Trophoblast cell (in vitro differentiated cells and primary cell): ENCODE measurements around the gene PREX1.

Experiments used
- DNase-seq, 2 donors: peaks; one replicate each; pipeline ENCODE4 v3.0.0-alpha.2; 2016
- H2AFZ ChIP-seq: 2 replicates; pipeline ENCODE4 v1.6.1; 2013; ENCODE audit warnings: low read length, moderate library complexity, mild to moderate bottlenecking; ENCODE audit not compliant: insufficient read depth, poor library complexity
- H2AK5ac ChIP-seq: 2 replicates; pipeline ENCODE4 v1.6.1; 2013; ENCODE audit warnings: mild to moderate bottlenecking, low read length
- H2BK120ac ChIP-seq: 2 replicates; pipeline ENCODE4 v1.6.1; 2013; ENCODE audit warnings: low read length, mild to moderate bottlenecking, moderate library complexity; ENCODE audit not compliant: insufficient read depth, poor library complexity
- H2BK12ac ChIP-seq: 2 replicates; pipeline ENCODE4 v1.6.1; 2013; ENCODE audit warnings: mild to moderate bottlenecking, low read length, moderate library complexity
- H2BK5ac ChIP-seq: 2 replicates; pipeline ENCODE4 v1.6.1; 2013; ENCODE audit warnings: low read length, low read depth, moderate library complexity, mild to moderate bottlenecking; ENCODE audit not compliant: poor library complexity
- H3K14ac ChIP-seq: 2 replicates; pipeline ENCODE4 v1.6.1; 2013; ENCODE audit warnings: mild to moderate bottlenecking, low read length
- H3K18ac ChIP-seq: 2 replicates; pipeline ENCODE4 v1.6.1; 2013; ENCODE audit warnings: mild to moderate bottlenecking, low read length
- H3K23ac ChIP-seq: 2 replicates; pipeline ENCODE4 v1.6.1; 2013; ENCODE audit warnings: low read length
- H3K27ac ChIP-seq: 2 replicates; pipeline ENCODE4 v1.5.1; 2013; ENCODE audit warnings: low read depth, mild to moderate bottlenecking, inconsistent platforms, low read length, moderate library complexity
- H3K27me3 ChIP-seq: 2 replicates; pipeline ENCODE4 v1.6.1; 2013; ENCODE audit warnings: inconsistent platforms, mild to moderate bottlenecking, low read length, moderate library complexity; ENCODE audit not compliant: insufficient read depth
- H3K36me3 ChIP-seq, 2 experiments: 1 replicate in 1 of 2; 2 replicates in 1 of 2; pipeline ENCODE4 v1.6.1; 2013; ENCODE audit warnings: low read length in 2 of 2, mild to moderate bottlenecking in 2 of 2, moderate library complexity in 1 of 2; ENCODE audit not compliant: insufficient read depth in 2 of 2, control insufficient read depth in 1 of 2
- H3K4ac ChIP-seq: 2 replicates; pipeline ENCODE4 v1.6.1; 2013; ENCODE audit warnings: low read depth, mild to moderate bottlenecking, low read length, moderate library complexity
- H3K4me1 ChIP-seq, 2 experiments: 1 replicate in 1 of 2; 2 replicates in 1 of 2; pipeline ENCODE4 v1.6.1; 2013; ENCODE audit warnings: low read length in 2 of 2, mild to moderate bottlenecking in 2 of 2, moderate library complexity in 1 of 2; ENCODE audit not compliant: insufficient read depth in 2 of 2, control insufficient read depth in 1 of 2
- H3K4me2 ChIP-seq: 2 replicates; pipeline ENCODE4 v1.6.1; 2013; ENCODE audit warnings: inconsistent platforms, mild to moderate bottlenecking, low read length, moderate library complexity
- H3K4me3 ChIP-seq: 2 replicates; pipeline ENCODE4 v1.5.1; 2013; ENCODE audit warnings: mild to moderate bottlenecking, low read depth, low read length, inconsistent platforms
- H3K79me1 ChIP-seq: one replicate; pipeline ENCODE4 v1.6.1; 2013; ENCODE audit warnings: low read length
- H3K79me2 ChIP-seq: 2 replicates; pipeline ENCODE4 v1.6.1; 2013; ENCODE audit warnings: low read length, mild to moderate bottlenecking; ENCODE audit not compliant: control insufficient read depth, insufficient read depth, poor library complexity
- H3K9ac ChIP-seq: 2 replicates; pipeline ENCODE4 v1.6.1; 2013; ENCODE audit warnings: mild to moderate bottlenecking, low read length
- H3K9me3 ChIP-seq: 2 replicates; pipeline ENCODE4 v1.6.1; 2013; ENCODE audit warnings: low read depth, mild to moderate bottlenecking, control low read depth, inconsistent platforms, low read length; ENCODE audit not compliant: insufficient read depth
- H4K12ac ChIP-seq: 2 replicates; pipeline ENCODE4 v1.6.1; 2013; ENCODE audit warnings: low read depth, mild to moderate bottlenecking, low read length, moderate library complexity
- H4K8ac ChIP-seq: 2 replicates; pipeline ENCODE4 v1.6.1; 2013; ENCODE audit warnings: low read depth, mild to moderate bottlenecking, low read length, moderate library complexity
- H4K91ac ChIP-seq: one replicate; pipeline ENCODE4 v1.6.1; 2013; ENCODE audit warnings: low read depth, mild to moderate bottlenecking, low read length, moderate library complexity
- WGBS: extraction: QIAGEN DNeasy Blood & Tissue Kit; methylation state at CpG from one replicate; pipeline ENCODE4 v1.1.7; 2013; ENCODE audit warnings: missing lambda C conversion rate; ENCODE audit not compliant: insufficient read length, insufficient coverage; ENCODE audit errors: extremely low coverage; 5-methylcytosine and 5-hydroxymethylcytosine counted together

Gene PREX1

GRCh38 chr20:48862279-48862678 is 34.5 kb upstream of the PREX1 start:
- H2BK12ac ChIP-seq = no peak overlapping the region
- no peak overlapping the region for H4K12ac ChIP-seq
- no peak overlapping the region for H4K91ac ChIP-seq
- H3K27me3 ChIP-seq = no peaks in the 10 kb centered on the region
- DNase-seq = no peak
- no peak overlapping the region for H2AFZ ChIP-seq
- no peaks in the 10 kb centered on the region for H3K4me1 ChIP-seq
- H3K14ac ChIP-seq = no peak overlapping the region
- no peak overlapping the region for H3K23ac ChIP-seq
- no peak overlapping the region for H3K9ac ChIP-seq
- no peaks in the 10 kb centered on the region for H3K36me3 ChIP-seq
- H3K27ac ChIP-seq = no peak overlapping the region
- no peak overlapping the region for H3K4me3 ChIP-seq
- no CpG with 5 or more reads among the region's 1 CpG for WGBS
- no peak overlapping the region for H4K8ac ChIP-seq
- no peaks in the 10 kb centered on the region for H3K9me3 ChIP-seq
- H2BK120ac ChIP-seq = no peak overlapping the region
- no peak overlapping the region for H3K18ac ChIP-seq
- no peaks in the 10 kb centered on the region for H3K79me2 ChIP-seq
- no peak overlapping the region for H3K4me2 ChIP-seq
- H3K4ac ChIP-seq = no peak overlapping the region
- H3K79me1 ChIP-seq = no peaks in the 10 kb centered on the region
- no peak overlapping the region for H2AK5ac ChIP-seq
- H2BK5ac ChIP-seq = no peak overlapping the region

DNA sequence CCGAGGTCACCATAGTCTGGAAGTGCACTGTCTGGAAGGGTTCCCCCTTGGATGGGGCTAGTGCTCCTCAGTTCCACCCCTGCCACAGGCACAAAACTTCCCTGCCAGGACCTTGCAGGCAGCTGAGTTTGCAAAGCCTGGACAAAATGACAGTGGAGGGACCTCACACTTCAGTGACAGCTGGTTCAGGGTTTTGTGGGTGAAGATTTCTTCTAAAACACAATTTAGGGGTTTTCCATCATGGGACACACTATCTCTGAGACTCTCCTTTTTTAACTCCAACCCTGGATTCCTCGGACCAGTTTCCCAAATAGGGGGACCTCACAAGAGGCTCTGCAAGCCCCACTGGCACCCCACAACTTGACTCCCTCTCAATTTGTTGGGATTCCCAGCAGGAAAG is 33.6 kb upstream of the PREX1 start:
- Histone ChIP-seq H3K9ac (no peak overlapping the region), H2BK12ac (no peak overlapping the region), H3K4ac (no peak overlapping the region), H3K14ac (no peak overlapping the region), H3K23ac (no peak overlapping the region), H3K79me1 (no peaks in the 10 kb centered on the region), H2BK120ac (no peak overlapping the region), H3K27me3 (no peaks in the 10 kb centered on the region), H4K91ac (no peak overlapping the region), H2AK5ac (no peak overlapping the region), H3K18ac (no peak overlapping the region), H4K8ac (no peak overlapping the region), H3K4me3 (no peak overlapping the region), H3K79me2 (no peaks in the 10 kb centered on the region), H3K4me2 (no peak overlapping the region), H3K36me3 (no peaks in the 10 kb centered on the region), H2AFZ (no peak overlapping the region), H3K4me1 (no peaks in the 10 kb centered on the region), H2BK5ac (no peak overlapping the region), H3K9me3 (no peaks in the 10 kb centered on the region), H3K27ac (no peak overlapping the region), H4K12ac (no peak overlapping the region)
- no peak for DNase-seq
- no CpG with 5 or more reads among the region's 2 CpGs for WGBS

DNA sequence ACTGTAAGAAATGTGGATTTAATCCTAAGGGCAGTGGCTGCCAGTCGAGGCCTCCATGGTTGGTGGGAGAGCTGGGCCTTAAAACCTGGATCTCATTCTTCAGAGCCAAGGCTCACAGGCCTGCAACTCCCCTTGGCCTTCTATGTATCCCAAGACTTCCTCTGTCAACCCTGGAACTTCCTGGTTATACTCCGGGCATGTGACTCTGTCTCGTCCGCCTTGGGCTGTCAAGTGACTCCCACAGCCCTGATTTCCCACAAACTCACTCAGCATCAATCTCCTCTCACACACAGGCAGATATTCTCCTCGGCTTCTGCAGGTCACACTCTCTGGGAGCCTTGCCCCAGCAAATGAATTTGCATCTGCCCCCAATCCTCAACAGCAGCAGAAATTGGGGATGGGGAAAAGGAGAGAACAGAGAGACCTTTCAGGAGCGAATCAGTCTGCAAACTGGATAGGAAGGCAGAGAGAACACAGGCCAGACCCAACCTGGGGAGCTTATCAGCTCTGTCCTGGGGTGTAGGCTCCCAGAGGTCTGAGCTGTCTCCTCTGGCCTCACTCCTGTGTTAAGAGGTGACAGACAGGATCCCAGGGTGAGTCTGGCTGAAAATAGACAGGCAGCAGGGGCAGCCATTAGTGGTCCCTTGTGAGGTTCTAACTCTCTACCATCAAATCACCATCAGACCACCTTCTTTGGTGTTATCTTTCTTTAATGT is 30.4 kb upstream of the PREX1 start:
- no peak overlapping the region for H2AK5ac ChIP-seq
- no CpG with 5 or more reads among the region's 6 CpGs for WGBS
- H3K79me2 ChIP-seq = no peaks in the 10 kb centered on the region
- no peak overlapping the region for H2BK120ac ChIP-seq
- H3K79me1 ChIP-seq = no peaks in the 10 kb centered on the region
- no peak overlapping the region for H3K27ac ChIP-seq
- H3K18ac ChIP-seq = no peak overlapping the region
- H3K14ac ChIP-seq = no peak overlapping the region
- peak in 1 of 2 donors; percentile 24 for DNase-seq
- H3K4me2 ChIP-seq = no peak overlapping the region
- H4K91ac ChIP-seq = no peak overlapping the region
- no peaks in the 10 kb centered on the region for H3K36me3 ChIP-seq
- H3K4me1 ChIP-seq = no peaks in the 10 kb centered on the region
- H3K9me3 ChIP-seq = no peaks in the 10 kb centered on the region
- H4K12ac ChIP-seq = no peak overlapping the region
- no peak overlapping the region for H3K4ac ChIP-seq
- H3K4me3 ChIP-seq = no peak overlapping the region
- H3K23ac ChIP-seq = no peak overlapping the region
- H4K8ac ChIP-seq = no peak overlapping the region
- no peak overlapping the region for H2BK12ac ChIP-seq
- H2AFZ ChIP-seq = no peak overlapping the region
- no peak overlapping the region for H2BK5ac ChIP-seq
- H3K9ac ChIP-seq = no peak overlapping the region
- no peaks in the 10 kb centered on the region for H3K27me3 ChIP-seq

DNA sequence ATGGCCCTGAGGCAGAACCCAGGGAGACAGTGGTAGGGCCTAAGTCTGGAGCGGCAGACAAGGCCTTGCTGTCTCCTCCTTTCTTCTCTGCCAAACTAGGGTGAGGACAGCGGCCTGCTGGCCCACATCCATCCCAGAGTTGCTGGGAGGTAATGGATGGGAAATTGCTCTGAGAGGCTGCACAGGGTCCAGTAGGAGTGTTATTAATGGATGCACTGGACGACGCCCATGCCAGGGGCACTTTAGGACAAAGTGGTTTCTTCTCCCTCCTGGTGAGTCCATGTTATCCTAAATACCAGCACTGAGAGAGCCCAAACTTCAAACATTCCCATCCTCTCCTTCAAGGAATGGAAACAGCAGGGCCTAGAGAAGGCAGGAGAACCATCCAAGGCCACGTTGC is 28.3 kb upstream of the PREX1 start:
- H3K27ac ChIP-seq = no peak overlapping the region
- no peak overlapping the region for H2AFZ ChIP-seq
- no peaks in the 10 kb centered on the region for H3K79me2 ChIP-seq
- no peaks in the 10 kb centered on the region for H3K36me3 ChIP-seq
- no peak overlapping the region for H3K23ac ChIP-seq
- DNase-seq = no peak
- H3K79me1 ChIP-seq = no peaks in the 10 kb centered on the region
- no peak overlapping the region for H3K4ac ChIP-seq
- H3K27me3 ChIP-seq = no peaks in the 10 kb centered on the region
- no peak overlapping the region for H3K4me2 ChIP-seq
- H2BK5ac ChIP-seq = no peak overlapping the region
- H2BK120ac ChIP-seq = no peak overlapping the region
- H3K9me3 ChIP-seq = no peaks in the 10 kb centered on the region
- WGBS = no CpG with 5 or more reads among the region's 5 CpGs
- no peak overlapping the region for H4K12ac ChIP-seq
- H2AK5ac ChIP-seq = no peak overlapping the region
- no peak overlapping the region for H3K14ac ChIP-seq
- no peak overlapping the region for H3K18ac ChIP-seq
- H4K91ac ChIP-seq = no peak overlapping the region
- H4K8ac ChIP-seq = no peak overlapping the region
- H3K4me1 ChIP-seq = no peaks in the 10 kb centered on the region
- H2BK12ac ChIP-seq = no peak overlapping the region
- H3K4me3 ChIP-seq = no peak overlapping the region
- H3K9ac ChIP-seq = no peak overlapping the region
